ENCODE measurements around the gene MACROD2.

Gene MACROD2

GRCh38 chr20:15061955-15062354 lies 1066.6 kb downstream of the MACROD2 start:
- in situ Hi-C loops (cut with MboI; ENCODE audit: low sequenced_read_pairs): no loop called here

GRCh38 chr20:15063081-15063480 lies 1067.8 kb downstream of the MACROD2 start:
- in situ Hi-C loops (cut with MboI; ENCODE audit: low sequenced_read_pairs): no loop called here

- in situ Hi-C loops (cut with MboI; ENCODE audit: low sequenced_read_pairs): no loop called here
Observed at GRCh38 chr20:15064741-15065140, 1069.4 kb downstream of the MACROD2 start.

GRCh38 chr20:15065794-15066193 lies 1070.5 kb downstream of the MACROD2 start:
- in situ Hi-C loops (cut with MboI; ENCODE audit: low sequenced_read_pairs): no loop called here

GRCh38 chr20:15068486-15068885 lies 1073.2 kb downstream of the MACROD2 start:
- in situ Hi-C loops (cut with MboI; ENCODE audit: low sequenced_read_pairs): no loop called here

GRCh38 chr20:15069355-15069754 lies 1074.0 kb downstream of the MACROD2 start:
- in situ Hi-C loops (cut with MboI; ENCODE audit: low sequenced_read_pairs): no loop called here

- in situ Hi-C loops (cut with MboI; ENCODE audit: low sequenced_read_pairs): no loop called here
Observed at GRCh38 chr20:15071085-15071808, 1075.9 kb downstream of the MACROD2 start.

GRCh38 chr20:15072316-15072715 lies 1077.0 kb downstream of the MACROD2 start:
- in situ Hi-C loops (cut with MboI; ENCODE audit: low sequenced_read_pairs): no loop called here

GRCh38 chr20:15075586-15075985 lies 1080.3 kb downstream of the MACROD2 start:
- in situ Hi-C loops (cut with MboI; ENCODE audit: low sequenced_read_pairs): no loop called here

- in situ Hi-C loops (cut with MboI; ENCODE audit: low sequenced_read_pairs): no loop called here
Observed at GRCh38 chr20:15076785-15077184, 1081.5 kb downstream of the MACROD2 start.

GRCh38 chr20:15077733-15078250 lies 1082.5 kb downstream of the MACROD2 start:
- in situ Hi-C loops (cut with MboI; ENCODE audit: low sequenced_read_pairs): no loop called here

- in situ Hi-C loops (cut with MboI; ENCODE audit: low sequenced_read_pairs): no loop called here
Observed at GRCh38 chr20:15079594-15080340, 1084.5 kb downstream of the MACROD2 start.

- in situ Hi-C loops (cut with MboI; ENCODE audit: low sequenced_read_pairs): no loop called here
Observed at GRCh38 chr20:15081261-15081660, 1085.9 kb downstream of the MACROD2 start.

- in situ Hi-C loops (cut with MboI; ENCODE audit: low sequenced_read_pairs): no loop called here
Observed at GRCh38 chr20:15091421-15092037, 1096.2 kb downstream of the MACROD2 start.

GRCh38 chr20:15098351-15098750 lies 1103.0 kb downstream of the MACROD2 start:
- in situ Hi-C loops (cut with MboI; ENCODE audit: low sequenced_read_pairs): no loop called here

- in situ Hi-C loops (cut with MboI; ENCODE audit: low sequenced_read_pairs): no loop called here
Observed at GRCh38 chr20:15099130-15099529, 1103.8 kb downstream of the MACROD2 start.

GRCh38 chr20:15100506-15101160 lies 1105.3 kb downstream of the MACROD2 start:
- in situ Hi-C loops (cut with MboI; ENCODE audit: low sequenced_read_pairs): no loop called here

- in situ Hi-C loops (cut with MboI; ENCODE audit: low sequenced_read_pairs): no loop called here
Observed at GRCh38 chr20:15107931-15108330, 1112.6 kb downstream of the MACROD2 start.

GRCh38 chr20:15109494-15109893 lies 1114.2 kb downstream of the MACROD2 start:
- in situ Hi-C loops (cut with MboI; ENCODE audit: low sequenced_read_pairs): no loop called here

GRCh38 chr20:15111654-15112053 lies 1116.3 kb downstream of the MACROD2 start:
- in situ Hi-C loops (cut with MboI; ENCODE audit: low sequenced_read_pairs): no loop called here

- in situ Hi-C loops (cut with MboI; ENCODE audit: low sequenced_read_pairs): no loop called here
Observed at GRCh38 chr20:15113144-15113773, 1117.9 kb downstream of the MACROD2 start.
